ENCODE results near the gene DCUN1D2.

Gene DCUN1D2

DNA sequence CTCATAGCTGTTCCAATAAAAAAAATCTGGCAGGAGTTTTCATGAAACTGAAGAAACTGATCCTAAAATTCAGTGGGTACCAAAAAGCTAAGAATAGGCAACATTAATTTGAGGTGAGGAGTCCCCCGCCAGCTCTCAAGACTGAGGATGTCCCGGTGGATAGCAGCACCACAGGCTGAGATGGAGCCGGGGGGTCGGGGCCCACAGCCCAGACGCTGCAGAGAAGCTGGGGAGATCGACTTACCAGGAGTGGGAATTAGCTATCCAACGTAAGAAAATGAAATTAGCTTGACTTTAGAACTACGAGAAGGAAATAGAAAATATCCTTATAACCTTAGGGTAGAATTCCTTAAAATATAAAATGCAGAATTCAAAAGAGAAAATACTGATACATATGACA lies 23.2 kb upstream of the DCUN1D2 start:
- H3K9me3 Mint-ChIP-seq: no peaks in the 10 kb centered on the region
- H3K4me3 Mint-ChIP-seq: no peak overlapping the region

DNA sequence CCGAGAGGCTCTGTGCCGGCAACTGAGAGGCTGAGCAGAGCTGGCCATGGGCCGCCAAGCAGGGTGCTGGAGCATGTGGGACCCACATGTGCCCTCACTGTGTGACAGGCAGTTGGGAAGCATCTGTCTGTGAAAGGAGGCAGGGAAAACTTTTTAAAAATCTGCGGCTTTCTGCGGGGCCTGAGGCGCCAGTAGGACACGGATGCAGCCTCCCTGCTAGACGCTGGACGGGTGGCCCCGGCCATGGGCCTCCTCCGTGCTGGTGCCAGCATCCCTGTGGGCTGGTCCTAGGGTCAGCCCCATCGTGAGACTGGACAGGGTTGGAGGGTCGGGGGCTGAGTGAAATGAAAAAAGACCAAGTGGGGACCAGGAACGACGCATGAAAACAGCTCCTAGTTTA lies 20.9 kb upstream of the DCUN1D2 start:
- H3K9me3 Mint-ChIP-seq: no peaks in the 10 kb centered on the region
- H3K4me1 Mint-ChIP-seq: peaks cover 8% of the 10 kb centered on the region
- TF ChIP-seq, protein P1, sequence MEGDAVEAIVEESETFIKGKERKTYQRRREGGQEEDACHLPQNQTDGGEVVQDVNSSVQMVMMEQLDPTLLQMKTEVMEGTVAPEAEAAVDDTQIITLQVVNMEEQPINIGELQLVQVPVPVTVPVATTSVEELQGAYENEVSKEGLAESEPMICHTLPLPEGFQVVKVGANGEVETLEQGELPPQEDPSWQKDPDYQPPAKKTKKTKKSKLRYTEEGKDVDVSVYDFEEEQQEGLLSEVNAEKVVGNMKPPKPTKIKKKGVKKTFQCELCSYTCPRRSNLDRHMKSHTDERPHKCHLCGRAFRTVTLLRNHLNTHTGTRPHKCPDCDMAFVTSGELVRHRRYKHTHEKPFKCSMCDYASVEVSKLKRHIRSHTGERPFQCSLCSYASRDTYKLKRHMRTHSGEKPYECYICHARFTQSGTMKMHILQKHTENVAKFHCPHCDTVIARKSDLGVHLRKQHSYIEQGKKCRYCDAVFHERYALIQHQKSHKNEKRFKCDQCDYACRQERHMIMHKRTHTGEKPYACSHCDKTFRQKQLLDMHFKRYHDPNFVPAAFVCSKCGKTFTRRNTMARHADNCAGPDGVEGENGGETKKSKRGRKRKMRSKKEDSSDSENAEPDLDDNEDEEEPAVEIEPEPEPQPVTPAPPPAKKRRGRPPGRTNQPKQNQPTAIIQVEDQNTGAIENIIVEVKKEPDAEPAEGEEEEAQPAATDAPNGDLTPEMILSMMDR (IDR thresholded peaks at IDR 0.05; ENCODE audit: unreplicated experiment in 3 of 3): no peak
- H3K27ac Mint-ChIP-seq: no peak overlapping the region
- peaks cover 39% of the 10 kb centered on the region for H3K36me3 Mint-ChIP-seq (ENCODE audit: low read depth)
- H3K4me3 Mint-ChIP-seq: no peak overlapping the region
- H3K27me3 Mint-ChIP-seq (ENCODE audit: low read depth): no peaks in the 10 kb centered on the region

More for the DNA sequence above, 23.2 kb upstream of the DCUN1D2 start:
- no peak overlapping the region for H3K27ac Mint-ChIP-seq
- H3K36me3 Mint-ChIP-seq (ENCODE audit: low read depth): peaks cover 51% of the 10 kb centered on the region
- H3K4me1 Mint-ChIP-seq: peaks cover 8% of the 10 kb centered on the region
- TF ChIP-seq, protein P1 (IDR thresholded peaks at IDR 0.05; ENCODE audit: unreplicated experiment in 3 of 3): no peak
- H3K27me3 Mint-ChIP-seq (ENCODE audit: low read depth): no peaks in the 10 kb centered on the region

DNA sequence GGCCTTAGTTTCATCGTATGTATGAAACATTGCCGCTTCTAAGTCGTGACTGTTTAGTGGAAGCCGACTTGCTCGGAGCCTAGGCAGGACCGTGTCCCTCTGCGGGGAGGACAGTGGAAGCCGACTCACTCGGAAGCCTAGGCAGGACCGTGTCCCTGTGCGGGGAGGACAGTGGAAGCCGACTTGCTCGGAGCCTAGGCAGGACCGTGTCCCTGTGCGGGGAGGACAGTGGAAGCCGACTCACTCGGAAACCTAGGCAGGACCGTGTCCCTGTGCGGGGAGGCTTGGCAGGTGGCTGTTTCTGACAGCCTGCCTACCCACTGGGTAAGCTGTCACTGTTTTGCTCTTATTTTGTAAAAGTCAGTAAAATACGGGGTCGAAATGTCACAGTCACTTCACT lies 20.4 kb upstream of the DCUN1D2 start:
- H3K4me1 Mint-ChIP-seq: peaks cover 8% of the 10 kb centered on the region
- H3K36me3 Mint-ChIP-seq (ENCODE audit: low read depth): peaks cover 37% of the 10 kb centered on the region
- no peaks in the 10 kb centered on the region for H3K9me3 Mint-ChIP-seq
- no peaks in the 10 kb centered on the region for H3K27me3 Mint-ChIP-seq (ENCODE audit: low read depth)
- no peak overlapping the region for H3K27ac Mint-ChIP-seq
- H3K4me3 Mint-ChIP-seq: no peak overlapping the region
- TF ChIP-seq, protein P1 (IDR thresholded peaks at IDR 0.05; ENCODE audit: unreplicated experiment in 3 of 3): no peak

DNA sequence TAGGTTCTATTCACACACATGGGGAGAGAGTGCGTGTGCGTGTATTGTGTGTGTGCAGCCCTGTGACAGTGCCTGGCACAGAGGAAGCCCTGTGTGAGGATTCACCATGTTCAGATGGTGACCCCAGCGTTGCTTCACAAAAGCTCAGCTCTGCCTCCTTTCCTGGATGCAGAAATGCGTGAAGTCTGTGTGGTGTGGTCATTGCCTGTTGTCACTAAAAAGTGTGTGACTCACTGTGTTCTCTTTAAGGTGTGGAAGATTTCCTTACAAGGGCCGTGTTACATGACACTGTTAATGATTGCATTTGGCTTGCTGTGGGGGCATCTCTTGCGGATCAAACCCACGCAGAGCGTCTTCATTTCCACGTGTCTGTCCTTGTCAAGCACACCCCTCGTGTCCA lies 19.5 kb upstream of the DCUN1D2 start:
- Mint-ChIP-seq H3K27ac (no peak overlapping the region), H3K9me3 (no peaks in the 10 kb centered on the region), H3K36me3 (ENCODE audit: low read depth) (peaks cover 39% of the 10 kb centered on the region), H3K27me3 (ENCODE audit: low read depth) (no peaks in the 10 kb centered on the region), H3K4me1 (peaks cover 8% of the 10 kb centered on the region), H3K4me3 (no peak overlapping the region)
- TF ChIP-seq, protein P1 (IDR thresholded peaks at IDR 0.05; ENCODE audit: unreplicated experiment in 3 of 3): no peak

DNA sequence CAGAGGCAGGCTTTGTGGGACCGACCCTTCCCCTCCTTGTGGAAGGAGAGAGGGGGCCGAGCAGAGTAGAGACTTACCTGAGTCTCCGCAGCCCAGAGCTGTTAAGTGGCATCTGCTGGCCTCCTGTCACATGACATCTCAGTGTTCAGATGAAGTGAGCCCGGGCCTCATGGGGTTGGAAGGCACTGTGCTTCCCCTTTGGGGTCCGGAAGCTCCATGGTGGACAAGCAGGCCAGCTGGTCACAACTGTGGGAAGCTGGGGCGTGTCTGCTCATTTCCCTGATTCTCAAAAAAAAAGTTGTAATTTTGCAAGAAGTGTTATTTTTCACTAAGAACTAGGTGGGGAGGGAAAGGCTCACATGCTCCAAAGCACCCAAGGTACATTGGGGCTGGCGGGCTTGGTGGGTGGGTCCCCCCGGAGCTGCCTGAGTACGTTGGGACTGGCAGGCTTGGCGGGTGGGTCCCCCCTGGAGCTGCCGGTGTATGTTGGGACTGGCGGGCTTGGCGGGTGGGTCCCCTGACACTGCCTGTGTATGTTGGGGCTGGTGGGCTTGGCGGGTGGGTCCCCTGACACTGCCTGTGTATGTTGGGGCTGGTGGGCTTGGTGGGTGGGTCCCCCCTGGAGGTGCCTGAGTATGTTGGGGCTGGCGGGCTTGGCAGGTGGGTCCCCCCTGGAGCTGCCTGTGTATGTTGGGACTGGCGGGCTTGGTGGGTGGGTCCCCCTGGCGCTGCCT lies 18.2 kb upstream of the DCUN1D2 start:
- Mint-ChIP-seq H3K27me3 (ENCODE audit: low read depth) (no peaks in the 10 kb centered on the region), H3K9me3 (no peaks in the 10 kb centered on the region), H3K4me1 (peaks cover 8% of the 10 kb centered on the region), H3K4me3 (no peak overlapping the region), H3K36me3 (ENCODE audit: low read depth) (peaks cover 42% of the 10 kb centered on the region), H3K27ac (no peak overlapping the region)
- TF ChIP-seq, protein P1 (IDR thresholded peaks at IDR 0.05; ENCODE audit: unreplicated experiment in 3 of 3): no peak
